GM19239 (cell line): ENCODE data around the gene CXCL1.
"Not testable (repeated sequence)": the region's sequence is repeated elsewhere in the genome, so short reads cannot be mapped to it uniquely, and the experiment has no call there.

Experiments
- DNase-seq: peaks from one replicate; pipeline ENCODE4 v3.0.0; 2011; ENCODE audit warnings: low spot score; ENCODE audit not compliant: insufficient read length
- FAIRE-seq: peaks from 2 replicates; lab custom pipeline; 2011; peaks lifted over from hg19 to GRCh38; lab: Jason Lieb, UNC

Gene CXCL1

GRCh38 chr4:73871511-73872310 is 2.5 kb downstream of the CXCL1 start:
- DNase-seq: no peak
- FAIRE-seq: no peak

- DNase-seq: no peak
- FAIRE-seq: no peak
Observed at GRCh38 chr4:73872316-73873108, 3.3 kb downstream of the CXCL1 start.

GRCh38 chr4:73874386-73874785 is 5.2 kb downstream of the CXCL1 start:
- DNase-seq (no peak), FAIRE-seq (no peak)

- DNase-seq (no peak), FAIRE-seq (no peak)
Observed at GRCh38 chr4:73875401-73875800, 6.2 kb downstream of the CXCL1 start.

- DNase-seq (no peak), FAIRE-seq (no peak)
Observed at GRCh38 chr4:73883306-73883705, 14.1 kb downstream of the CXCL1 start.

- FAIRE-seq: no peak
Observed at GRCh38 chr4:73885574-73886267, 16.5 kb downstream of the CXCL1 start.

GRCh38 chr4:73891326-73891725 is 22.1 kb downstream of the CXCL1 start:
- FAIRE-seq (no peak), DNase-seq (no peak)

More at GRCh38 chr4:73885574-73886267, 16.5 kb downstream of the CXCL1 start:
- DNase-seq: no peak

GRCh38 chr4:73891739-73892405 is 22.7 kb downstream of the CXCL1 start:
- DNase-seq: no peak
- FAIRE-seq: no peak

GRCh38 chr4:73892966-73893365 is 23.8 kb downstream of the CXCL1 start:
- FAIRE-seq: no peak
- DNase-seq: no peak

GRCh38 chr4:73894001-73894400 is 24.8 kb downstream of the CXCL1 start:
- FAIRE-seq (no peak), DNase-seq (no peak)

- no peak for FAIRE-seq
- DNase-seq: no peak
Observed at GRCh38 chr4:73895201-73896175, 26.3 kb downstream of the CXCL1 start.

- no peak for FAIRE-seq
- DNase-seq: no peak
Observed at GRCh38 chr4:73896416-73896815, 27.2 kb downstream of the CXCL1 start.

GRCh38 chr4:73897380-73898136 is 28.4 kb downstream of the CXCL1 start:
- DNase-seq (no peak), FAIRE-seq (no peak)

- not testable (repeated sequence) for FAIRE-seq, DNase-seq
Observed at GRCh38 chr4:73899338-73899737, 30.1 kb downstream of the CXCL1 start.

- DNase-seq (no peak), FAIRE-seq (no peak)
Observed at GRCh38 chr4:73901031-73901430, 31.8 kb downstream of the CXCL1 start.

GRCh38 chr4:73902038-73902637 is 32.9 kb downstream of the CXCL1 start:
- DNase-seq (no peak), FAIRE-seq (no peak)

- DNase-seq (no peak), FAIRE-seq (no peak)
Observed at GRCh38 chr4:73902817-73903547, 33.8 kb downstream of the CXCL1 start.
